Natural killer cell (primary cell): Measurements from ENCODE around the gene ZNF488. TPM values are rescaled to one million over a fixed set of nuclear protein-coding genes. Genes with fewer than 3 reads are reported as not detected.

Source experiments
- ATAC-seq, 3 donors: fragments of 150-1000 bp in 2 of 3; fragments of 200-7000 bp in 1 of 3; cut with Tn5 transposase; 1 replicate in 1 of 3; 2 replicates in 2 of 3; pipeline ENCODE4 v1.10.0; 2021; ENCODE audit warnings: mild to moderate bottlenecking in 2 of 3, moderate library complexity in 2 of 3
- DNase-seq, 2 donors: peaks; one replicate each; pipeline versions ENCODE4 v3.0.0 to v3.0.0-alpha.2; 2013 to 2021; ENCODE audit warnings: mixed read lengths in 1 of 2
- H3K27ac ChIP-seq: one replicate; pipeline ENCODE4 v1.5.1; 2013; ENCODE audit warnings: mild to moderate bottlenecking, low read length
- H3K27me3 ChIP-seq: one replicate; pipeline ENCODE4 v1.6.1; 2013; ENCODE audit warnings: low read length; ENCODE audit not compliant: control insufficient read depth, insufficient read depth
- H3K36me3 ChIP-seq: one replicate; pipeline ENCODE4 v1.6.1; 2013; ENCODE audit warnings: low read length; ENCODE audit not compliant: control insufficient read depth, insufficient read depth
- H3K4me1 ChIP-seq: one replicate; pipeline ENCODE4 v1.6.1; 2013; ENCODE audit warnings: low read length; ENCODE audit not compliant: control insufficient read depth, insufficient read depth
- H3K4me3 ChIP-seq: one replicate; pipeline ENCODE4 v1.5.1; 2013; ENCODE audit warnings: low read length
- H3K9me3 ChIP-seq: one replicate; pipeline ENCODE4 v1.6.1; 2013; ENCODE audit warnings: low read length; ENCODE audit not compliant: control insufficient read depth, insufficient read depth
- H3K27ac Mint-ChIP-seq, 2 donors: one replicate each; pipeline ENCODE4 v1.8.0; 2022; ENCODE audit warnings: mild to moderate bottlenecking in 2 of 2, mixed read lengths in 2 of 2, moderate library complexity in 1 of 2
- H3K27me3 Mint-ChIP-seq, 2 donors: one replicate each; pipeline ENCODE4 v1.8.0; 2022; ENCODE audit warnings: low read depth in 2 of 2, mixed read lengths in 2 of 2
- H3K36me3 Mint-ChIP-seq: one replicate; pipeline ENCODE4 v1.8.0; 2022; ENCODE audit warnings: mixed read lengths
- H3K4me1 Mint-ChIP-seq, 2 donors: one replicate each; pipeline ENCODE4 v1.8.0; 2022; ENCODE audit warnings: mixed read lengths in 2 of 2
- H3K4me3 Mint-ChIP-seq: one replicate; pipeline ENCODE4 v1.8.0; 2022; ENCODE audit warnings: mild to moderate bottlenecking, moderate library complexity, mixed read lengths
- H3K9me3 Mint-ChIP-seq, 2 donors: one replicate each; pipeline ENCODE4 v1.8.0; 2022; ENCODE audit warnings: mixed read lengths in 2 of 2
- WGBS: methylation state at CpG from one replicate; pipeline ENCODE4 v1.1.7; 2013; ENCODE audit warnings: missing lambda C conversion rate; ENCODE audit not compliant: insufficient coverage; 5-methylcytosine and 5-hydroxymethylcytosine counted together
- intact Hi-C: fragments of 100-400 bp; cut with micrococcal nuclease; formaldehyde crosslinking; loops from one replicate; pipeline ENCODE4 v1.14.2; 2022
- total RNA-seq, 4 donors: library from RNA; stranded (reverse); fragments of 120-200 nt in 1 of 4; gene quantifications; one replicate each; pipeline versions ENCODE4 v1.2.3 to v1.2.4, GENCODE V29; 2013 to 2022
- TF ChIP-seq, protein P1 (sequence below): fragments of 200-600 bp; IDR thresholded peaks from one replicate; pipeline ENCODE4 v1.8.0; 2022; ENCODE audit warnings: antibody characterized with exemption

The ZNF488 gene
- total RNA-seq, 3 donors from 2014 or later (not counting 1 experiment from before 2014, with no cell fraction given): not detected

DNA sequence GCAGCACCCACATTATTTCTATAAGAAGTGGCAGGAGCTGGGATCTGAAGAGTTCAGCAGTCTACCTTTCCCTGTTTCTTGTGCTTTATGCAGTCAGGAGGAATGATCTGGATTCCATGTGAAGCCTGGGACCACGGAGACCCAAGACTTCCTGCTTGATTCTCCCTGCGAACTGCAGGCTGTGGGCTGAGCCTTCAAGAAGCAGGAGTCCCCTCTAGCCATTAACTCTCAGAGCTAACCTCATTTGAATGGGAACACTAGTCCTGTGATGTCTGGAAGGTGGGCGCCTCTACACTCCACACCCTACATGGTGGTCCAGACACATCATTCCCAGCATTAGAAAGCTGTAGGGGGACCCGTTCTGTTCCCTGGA is 36.8 kb downstream of the ZNF488 start:
- H3K4me3 Mint-ChIP-seq: no peak overlapping the region
- TF ChIP-seq, protein P1, sequence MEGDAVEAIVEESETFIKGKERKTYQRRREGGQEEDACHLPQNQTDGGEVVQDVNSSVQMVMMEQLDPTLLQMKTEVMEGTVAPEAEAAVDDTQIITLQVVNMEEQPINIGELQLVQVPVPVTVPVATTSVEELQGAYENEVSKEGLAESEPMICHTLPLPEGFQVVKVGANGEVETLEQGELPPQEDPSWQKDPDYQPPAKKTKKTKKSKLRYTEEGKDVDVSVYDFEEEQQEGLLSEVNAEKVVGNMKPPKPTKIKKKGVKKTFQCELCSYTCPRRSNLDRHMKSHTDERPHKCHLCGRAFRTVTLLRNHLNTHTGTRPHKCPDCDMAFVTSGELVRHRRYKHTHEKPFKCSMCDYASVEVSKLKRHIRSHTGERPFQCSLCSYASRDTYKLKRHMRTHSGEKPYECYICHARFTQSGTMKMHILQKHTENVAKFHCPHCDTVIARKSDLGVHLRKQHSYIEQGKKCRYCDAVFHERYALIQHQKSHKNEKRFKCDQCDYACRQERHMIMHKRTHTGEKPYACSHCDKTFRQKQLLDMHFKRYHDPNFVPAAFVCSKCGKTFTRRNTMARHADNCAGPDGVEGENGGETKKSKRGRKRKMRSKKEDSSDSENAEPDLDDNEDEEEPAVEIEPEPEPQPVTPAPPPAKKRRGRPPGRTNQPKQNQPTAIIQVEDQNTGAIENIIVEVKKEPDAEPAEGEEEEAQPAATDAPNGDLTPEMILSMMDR: no peak
- 75% methylated on average over 4 of the region's 4 CpGs for WGBS
- Histone ChIP-seq H3K36me3 (no peaks in the 10 kb centered on the region), H3K4me1 (no peaks in the 10 kb centered on the region), H3K4me3 (no peak overlapping the region), H3K27me3 (no peaks in the 10 kb centered on the region), H3K27ac (no peak overlapping the region), H3K9me3 (no peaks in the 10 kb centered on the region)
- intact Hi-C loops: no loop called here
- no peak overlapping the region for H3K27ac Mint-ChIP-seq
- no peaks in the 10 kb centered on the region for H3K4me1 Mint-ChIP-seq
- ATAC-seq (no peak), DNase-seq (no peak)
- peaks cover 0 to 6% of the 10 kb centered on the region in 2 donors for H3K27me3 Mint-ChIP-seq
- H3K9me3 Mint-ChIP-seq: no peaks in the 10 kb centered on the region
- no peaks in the 10 kb centered on the region for H3K36me3 Mint-ChIP-seq

DNA sequence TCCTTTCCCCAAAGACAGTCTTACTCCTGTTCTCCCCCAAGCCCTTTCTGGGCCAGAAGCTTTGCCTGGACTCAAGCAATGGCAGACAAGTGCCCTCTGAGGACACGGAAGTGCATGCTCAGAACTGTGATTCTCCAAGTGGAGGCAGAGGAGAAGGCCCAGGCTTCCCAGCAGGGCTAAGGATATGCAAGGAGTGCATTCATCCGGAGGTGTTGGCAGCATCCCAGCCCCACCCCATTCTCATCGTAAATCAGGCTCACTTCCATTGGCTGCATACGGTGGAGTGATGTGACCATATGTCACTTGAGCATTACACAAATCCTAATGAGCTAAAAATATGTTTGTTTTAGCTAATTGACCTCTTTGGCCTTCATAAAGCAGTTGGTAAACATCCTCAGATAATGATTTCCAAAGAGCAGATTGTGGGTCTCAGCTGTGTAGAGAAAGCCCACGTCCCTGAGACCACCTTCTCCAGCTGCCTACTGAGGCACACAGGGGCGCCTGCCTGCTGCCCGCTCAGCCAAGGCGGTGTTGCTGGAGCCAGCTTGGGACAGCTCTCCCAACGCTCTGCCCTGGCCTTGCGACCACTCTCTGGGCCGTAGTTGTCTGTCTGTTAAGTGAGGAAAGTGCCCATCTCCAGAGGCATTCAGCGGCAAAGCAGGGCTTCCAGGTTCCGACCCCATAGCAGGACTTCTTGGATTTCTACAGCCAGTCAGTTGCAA is 37.4 kb downstream of the ZNF488 start:
- Mint-ChIP-seq H3K27ac (no peak overlapping the region), H3K4me1 (no peaks in the 10 kb centered on the region), H3K27me3 (peaks cover 0 to 6% of the 10 kb centered on the region in 2 donors), H3K36me3 (no peaks in the 10 kb centered on the region), H3K4me3 (no peak overlapping the region), H3K9me3 (no peaks in the 10 kb centered on the region)
- no peak for ATAC-seq
- no peaks in the 10 kb centered on the region for H3K4me1 ChIP-seq
- no peaks in the 10 kb centered on the region for H3K36me3 ChIP-seq
- intact Hi-C loops: no loop called here
- DNase-seq: no peak
- no peak overlapping the region for H3K4me3 ChIP-seq
- H3K9me3 ChIP-seq: no peaks in the 10 kb centered on the region
- 85% methylated on average over 12 of the region's 13 CpGs for WGBS
- H3K27me3 ChIP-seq: no peaks in the 10 kb centered on the region
- TF ChIP-seq, protein P1: no peak
- H3K27ac ChIP-seq: no peak overlapping the region

DNA sequence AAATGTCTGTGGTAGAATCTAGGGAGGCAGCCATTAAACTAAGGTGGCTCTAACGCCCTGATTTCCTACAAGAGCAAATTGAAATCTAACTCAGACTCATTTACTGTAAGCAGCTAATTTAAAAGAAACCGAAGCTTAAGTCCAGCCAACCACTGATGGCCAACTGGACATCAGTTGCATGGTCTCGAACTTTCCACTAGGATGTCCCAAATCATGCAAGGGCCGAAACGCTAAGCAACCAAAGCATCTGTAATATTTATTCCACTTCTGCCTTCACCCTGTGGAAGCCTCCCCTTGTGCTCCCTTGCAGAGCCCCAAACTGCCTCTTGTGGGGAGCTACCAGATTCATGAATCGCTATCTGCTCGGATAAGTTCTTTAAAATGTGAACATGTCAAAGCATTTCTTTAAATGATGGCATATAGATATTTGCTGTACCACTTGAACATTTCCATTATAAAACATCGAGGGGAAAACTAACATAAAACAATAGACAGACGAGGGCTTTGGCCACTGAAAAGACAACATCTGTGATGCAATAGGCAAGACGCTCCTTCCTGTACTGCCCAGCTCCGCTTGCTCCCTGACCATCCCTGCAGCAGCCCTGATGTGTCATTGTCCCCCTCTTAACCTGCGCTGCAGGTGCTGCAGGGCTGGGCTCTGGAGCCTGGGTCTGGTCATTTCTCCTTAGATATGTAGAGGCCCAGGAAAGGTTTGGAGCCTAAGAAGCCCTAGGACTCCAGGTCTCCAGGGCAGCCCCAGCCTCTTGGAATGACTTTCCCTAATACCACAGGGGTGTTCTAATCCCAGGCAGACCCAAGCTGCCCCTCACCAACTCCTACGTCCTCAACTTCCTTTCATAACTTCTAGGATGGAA is 38.9 kb downstream of the ZNF488 start:
- H3K4me3 Mint-ChIP-seq: no peak overlapping the region
- no peaks in the 10 kb centered on the region for H3K36me3 Mint-ChIP-seq
- peaks cover 2 to 21% of the 10 kb centered on the region in 2 donors for H3K27me3 Mint-ChIP-seq
- H3K27me3 ChIP-seq: no peaks in the 10 kb centered on the region
- no peaks in the 10 kb centered on the region for H3K9me3 Mint-ChIP-seq
- no peak for DNase-seq
- intact Hi-C loops: no loop called here
- no peaks in the 10 kb centered on the region for H3K36me3 ChIP-seq
- 85% methylated on average over 13 of the region's 13 CpGs for whole genome bisulfite sequencing
- H3K4me1 ChIP-seq: no peaks in the 10 kb centered on the region
- H3K27ac Mint-ChIP-seq: no peak overlapping the region
- H3K4me3 ChIP-seq: no peak overlapping the region
- TF ChIP-seq, protein P1: no peak
- ATAC-seq: no peak
- H3K4me1 Mint-ChIP-seq: peaks cover 0 to 4% of the 10 kb centered on the region in 2 donors
- H3K9me3 ChIP-seq: no peaks in the 10 kb centered on the region
- H3K27ac ChIP-seq: no peak overlapping the region
